T-helper 22 cell (primary cell): ENCODE data around the gene NEURL2.
"Not testable (repeated sequence)": the region's sequence is repeated elsewhere in the genome, so short reads cannot be mapped to it uniquely, and the experiment has no call there.

Experiments
- DNase-seq: peaks from one replicate; pipeline ENCODE4 v3.0.0-alpha.2; 2020; ENCODE audit warnings: low read depth

The NEURL2 gene, protein sequence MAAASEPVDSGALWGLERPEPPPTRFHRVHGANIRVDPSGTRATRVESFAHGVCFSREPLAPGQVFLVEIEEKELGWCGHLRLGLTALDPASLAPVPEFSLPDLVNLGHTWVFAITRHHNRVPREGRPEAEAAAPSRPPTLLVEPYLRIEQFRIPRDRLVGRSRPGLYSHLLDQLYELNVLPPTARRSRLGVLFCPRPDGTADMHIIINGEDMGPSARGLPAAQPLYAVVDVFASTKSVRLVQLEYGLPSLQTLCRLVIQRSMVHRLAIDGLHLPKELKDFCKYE

DNA sequence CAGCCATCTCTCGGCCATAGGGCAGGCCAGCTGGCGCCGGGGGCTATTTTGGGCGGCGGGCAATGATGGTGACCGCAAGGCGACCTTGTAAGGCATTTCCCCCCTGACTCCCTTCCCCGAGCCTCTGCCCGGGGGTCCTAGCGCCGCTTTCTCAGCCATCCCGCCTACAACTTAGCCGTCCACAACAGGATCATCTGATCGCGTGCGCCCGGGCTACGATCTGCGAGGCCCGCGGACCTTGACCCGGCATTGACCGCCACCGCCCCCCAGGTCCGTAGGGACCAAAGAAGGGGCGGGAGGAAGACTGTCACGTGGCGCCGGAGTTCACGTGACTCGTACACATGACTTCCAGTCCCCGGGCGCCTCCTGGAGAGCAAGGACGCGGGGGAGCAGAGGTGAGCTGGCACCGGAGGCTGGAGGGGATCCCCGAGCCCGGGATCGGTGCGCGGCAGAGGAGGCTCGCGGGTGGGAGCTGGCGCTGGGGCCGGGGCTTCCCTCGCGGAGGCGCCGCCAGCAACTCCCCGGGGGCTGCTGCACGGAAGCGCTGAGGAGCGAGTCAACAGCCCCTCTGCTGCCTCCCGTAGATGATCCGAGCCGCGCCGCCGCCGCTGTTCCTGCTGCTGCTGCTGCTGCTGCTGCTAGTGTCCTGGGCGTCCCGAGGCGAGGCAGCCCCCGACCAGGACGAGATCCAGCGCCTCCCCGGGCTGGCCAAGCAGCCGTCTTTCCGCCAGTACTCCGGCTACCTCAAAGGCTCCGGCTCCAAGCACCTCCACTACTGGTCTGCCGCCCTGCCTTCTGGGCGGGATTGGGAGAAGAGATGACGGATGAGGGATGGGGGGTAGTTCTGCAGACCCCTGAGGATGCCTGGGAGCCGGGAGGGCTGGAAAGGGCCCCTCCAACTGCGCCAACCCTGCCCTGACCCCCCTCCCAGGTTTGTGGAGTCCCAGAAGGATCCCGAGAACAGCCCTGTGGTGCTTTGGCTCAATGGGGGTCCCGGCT is at the start of gene NEURL2, which contains the start of gene CTSA:
NEURL2 (minus strand) TSS at position 224 of the 999 bp plus-strand sequence; CDS start at position 7, 217 bp downstream.
CTSA (plus strand) TSS at position 351 of the 999 bp plus-strand sequence; CDS start at position 585, 234 bp downstream.
- DNase-seq: peak; percentile 79

DNA sequence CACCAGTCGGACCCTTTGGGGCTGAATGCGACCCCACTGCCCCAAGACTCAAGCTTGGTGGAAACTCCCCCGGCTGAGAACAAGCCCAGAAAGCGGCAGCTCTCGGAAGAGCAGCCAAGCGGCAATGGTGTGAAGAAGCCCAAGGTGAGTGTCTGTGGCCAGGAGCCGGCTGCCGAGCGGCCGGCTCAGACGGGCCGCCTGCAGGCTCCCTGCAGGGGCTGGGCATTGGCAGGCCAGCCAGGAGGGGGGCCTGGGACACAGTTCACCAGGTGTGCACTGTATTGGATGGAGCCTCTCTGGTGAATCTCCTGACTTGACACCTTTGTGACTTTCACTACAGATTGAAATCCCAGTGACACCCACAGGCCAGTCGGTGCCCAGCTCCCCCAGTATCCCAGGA is 49.5 kb upstream of the NEURL2 start:
- DNase-seq: no peak

DNA sequence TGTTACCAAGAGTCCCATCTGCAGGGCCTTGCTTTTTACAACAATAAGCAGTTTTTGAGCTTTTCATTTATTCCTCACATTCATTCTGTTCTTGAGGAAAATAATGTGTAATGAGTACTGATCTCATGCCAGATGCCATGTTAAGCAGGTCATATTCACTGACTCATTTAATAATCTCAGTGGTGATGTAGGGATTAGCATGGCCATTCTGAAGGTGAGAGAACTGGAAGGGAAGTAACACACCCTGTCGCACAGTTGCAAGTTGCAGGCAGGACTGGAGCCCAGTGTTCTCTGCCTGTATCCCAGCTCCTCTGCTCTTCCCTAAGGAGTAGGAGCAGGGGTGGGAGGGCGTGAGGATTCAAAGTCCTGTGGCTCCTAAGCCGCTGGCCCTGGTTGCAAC is 49.0 kb upstream of the NEURL2 start:
- no peak for DNase-seq

DNA sequence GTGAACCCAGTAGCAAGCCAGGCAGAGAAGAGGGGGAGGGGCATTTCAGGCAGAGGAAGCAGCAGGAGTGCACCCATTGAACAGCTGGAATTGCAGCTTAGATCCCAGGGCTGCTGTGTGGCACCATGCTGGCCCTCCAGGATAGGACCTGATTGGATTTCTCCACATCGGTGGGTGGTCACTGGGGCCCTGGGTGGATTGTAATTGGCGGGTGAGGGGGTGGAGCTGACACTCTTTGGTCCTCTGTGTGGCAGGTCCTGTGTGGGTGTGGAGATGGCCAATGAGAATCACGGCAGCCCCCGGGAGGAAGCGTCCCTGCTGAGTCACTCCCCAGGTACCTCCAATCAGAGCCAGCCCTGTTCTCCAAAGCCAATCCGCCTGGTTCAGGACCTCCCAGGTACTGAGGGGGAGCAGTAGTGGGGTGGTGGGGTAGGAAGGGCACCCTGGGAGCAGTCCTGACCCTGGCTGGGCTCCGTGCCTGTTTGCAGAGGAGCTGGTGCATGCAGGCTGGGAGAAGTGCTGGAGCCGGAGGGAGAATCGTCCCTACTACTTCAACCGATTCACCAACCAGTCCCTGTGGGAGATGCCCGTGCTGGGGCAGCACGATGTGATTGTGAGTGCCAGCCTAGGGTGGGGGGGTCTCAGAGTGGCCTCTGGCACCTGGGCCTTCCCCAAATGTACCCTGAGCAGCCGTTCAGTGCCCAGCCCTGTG is 47.9 kb upstream of the NEURL2 start:
- no peak for DNase-seq

DNA sequence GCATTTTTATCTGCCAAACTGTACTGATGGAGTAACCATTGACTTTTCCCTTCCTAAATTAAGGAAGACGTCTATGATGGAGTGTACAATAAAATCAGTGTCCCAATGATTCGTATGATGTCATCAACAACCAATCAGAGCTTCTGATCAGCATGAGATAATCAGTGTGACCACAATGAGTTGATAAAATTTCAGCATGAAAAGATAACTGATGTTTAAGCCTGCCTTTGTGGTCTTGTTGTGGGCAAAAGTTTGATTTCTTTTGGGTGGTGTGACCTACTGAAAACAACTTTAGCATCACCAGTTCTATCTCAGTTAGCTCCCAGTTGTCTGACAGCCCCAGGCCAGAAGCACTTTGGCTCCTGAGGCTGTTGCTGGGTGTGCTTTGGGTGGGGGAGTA is 46.8 kb upstream of the NEURL2 start:
- DNase-seq: no peak

DNA sequence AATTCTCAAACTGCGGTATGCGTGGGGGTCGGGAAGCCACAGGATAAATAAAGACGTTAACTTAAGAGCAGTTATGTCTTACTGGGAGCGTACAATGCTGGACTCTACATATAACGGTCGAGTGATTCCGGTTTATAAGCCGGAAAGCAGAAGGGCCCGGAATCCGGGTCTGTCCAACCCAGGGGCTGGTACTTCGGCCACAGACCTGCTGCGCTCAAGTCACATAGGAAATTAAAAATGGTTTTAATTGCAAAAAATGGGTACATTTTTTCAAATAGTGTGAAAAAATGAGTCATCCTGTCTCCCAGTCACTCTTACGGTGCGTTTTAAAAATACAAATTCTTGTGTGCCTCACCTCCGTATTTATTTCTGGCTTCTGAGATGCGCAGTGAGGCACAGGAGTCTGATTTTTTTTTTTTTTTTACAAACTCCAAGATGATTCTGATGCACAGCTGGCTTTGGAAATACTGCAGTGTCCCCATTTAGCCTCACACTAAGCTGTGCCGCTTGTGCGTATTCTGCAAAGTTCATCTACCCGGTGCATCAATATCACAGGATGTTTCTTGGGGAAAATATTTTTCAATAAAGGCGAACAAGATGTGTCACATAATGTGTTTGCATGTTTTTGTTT is 44.5 kb upstream of the NEURL2 start:
- no peak for DNase-seq

DNA sequence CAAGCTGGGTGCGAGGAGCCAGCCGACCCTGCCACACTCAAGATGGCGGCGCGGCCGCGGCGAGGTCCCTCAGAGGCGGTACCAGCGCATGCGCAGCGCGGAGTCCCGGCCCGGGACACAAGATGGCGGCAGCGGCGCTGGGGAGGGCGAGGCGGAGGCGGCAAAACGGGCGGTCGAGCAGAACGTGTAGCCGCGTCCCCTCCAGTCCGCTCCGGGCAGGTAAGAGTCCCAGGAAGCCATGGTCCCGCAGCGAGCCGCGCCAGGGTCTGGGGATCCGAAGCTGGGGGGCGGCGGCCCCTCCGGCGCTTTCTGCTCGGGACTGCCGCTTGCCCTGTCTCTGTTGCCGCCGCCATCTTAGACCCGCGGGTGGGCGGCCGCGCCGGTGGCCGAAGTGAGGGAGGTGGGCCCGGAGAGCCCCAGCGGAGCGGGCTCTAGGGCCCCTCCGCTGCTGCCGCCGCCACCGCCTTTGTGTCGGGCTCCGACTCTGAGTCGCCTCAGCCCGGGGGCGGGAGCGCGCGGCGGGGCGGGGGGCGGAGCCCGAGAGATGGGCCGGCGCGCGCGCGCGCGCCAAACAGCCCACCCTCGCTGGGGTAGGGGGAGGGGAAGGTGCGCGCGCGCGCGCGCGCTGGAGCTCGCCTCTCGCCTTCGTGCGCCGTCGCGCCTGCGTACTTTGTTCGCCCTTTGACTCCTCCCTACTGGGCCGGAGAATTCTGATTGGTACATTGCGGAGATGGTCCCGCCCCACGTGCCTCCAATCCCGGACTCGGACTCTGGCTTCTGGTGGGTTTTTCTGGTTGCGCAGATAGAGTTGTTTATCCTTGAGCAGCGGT is 43.8 kb upstream of the NEURL2 start, which contains the start of gene PCIF1:
PCIF1 (plus strand) TSS at position 98 of the 830 bp plus-strand sequence. CDS start 4,317 bp downstream, outside the sequence.
- peak; percentile 95 for DNase-seq

DNA sequence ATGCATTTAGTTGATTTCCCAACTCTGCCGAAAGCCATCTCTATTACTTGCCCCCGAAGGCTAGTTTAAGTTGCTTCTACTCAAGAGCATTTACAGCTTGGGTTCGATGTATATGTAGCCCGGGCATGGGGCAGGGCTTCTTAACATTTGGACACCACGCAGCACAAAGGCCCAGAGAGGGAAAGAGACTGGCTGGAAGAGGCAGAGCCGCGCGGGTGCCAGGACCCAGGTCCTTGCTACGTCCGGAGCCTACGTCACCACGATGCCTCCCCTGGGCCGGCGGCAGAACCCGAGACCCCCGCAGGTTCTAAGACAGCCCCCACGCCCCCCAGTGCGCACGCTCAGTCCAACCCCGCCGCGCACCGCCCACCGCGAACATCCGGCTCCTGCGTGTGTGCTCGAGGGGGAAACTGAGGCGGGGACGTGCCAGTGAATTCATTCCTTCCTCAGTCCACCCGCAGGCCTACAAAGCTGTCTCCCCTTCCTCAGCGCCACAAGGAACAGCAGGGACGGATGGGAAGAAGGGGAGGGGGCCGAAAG is 43.1 kb upstream of the NEURL2 start:
- peak; percentile 40 for DNase-seq

DNA sequence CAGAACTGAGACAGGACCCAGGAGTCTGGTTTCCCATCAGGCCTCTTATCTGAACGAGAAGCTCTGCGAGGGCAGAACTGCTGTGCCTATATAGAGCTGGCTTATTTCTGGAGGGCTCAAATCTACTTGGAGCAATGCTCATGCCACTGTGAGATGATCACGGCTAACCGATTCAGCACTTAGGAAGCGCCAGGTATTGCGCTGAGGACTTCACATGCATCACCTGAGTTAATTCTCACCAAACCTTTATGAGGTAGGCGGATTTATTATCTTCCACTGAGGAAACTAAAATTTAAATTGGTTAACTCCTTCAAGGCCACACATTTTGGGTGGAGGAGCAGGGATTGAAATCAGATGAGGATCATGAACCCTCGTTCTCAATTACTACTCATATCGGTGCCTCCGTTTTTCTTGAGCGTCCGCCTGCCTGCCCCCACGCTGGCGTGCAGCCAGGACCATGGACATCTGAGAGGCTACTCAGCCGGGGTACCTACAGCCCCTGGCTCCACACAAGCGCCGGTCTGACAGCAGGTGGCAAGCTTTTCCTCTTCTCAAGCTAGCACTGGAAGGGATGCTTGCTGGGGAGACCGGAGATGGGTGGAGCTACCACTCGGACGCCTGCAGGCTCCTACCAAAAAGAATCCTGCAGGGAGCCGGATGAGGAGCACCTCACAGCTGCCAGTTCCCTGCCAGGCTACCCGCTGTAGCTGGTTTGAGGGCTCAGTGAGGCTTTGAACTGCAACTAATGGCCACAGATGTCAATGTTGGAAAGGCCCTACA is 42.4 kb upstream of the NEURL2 start:
- peak; percentile 35 for DNase-seq

DNA sequence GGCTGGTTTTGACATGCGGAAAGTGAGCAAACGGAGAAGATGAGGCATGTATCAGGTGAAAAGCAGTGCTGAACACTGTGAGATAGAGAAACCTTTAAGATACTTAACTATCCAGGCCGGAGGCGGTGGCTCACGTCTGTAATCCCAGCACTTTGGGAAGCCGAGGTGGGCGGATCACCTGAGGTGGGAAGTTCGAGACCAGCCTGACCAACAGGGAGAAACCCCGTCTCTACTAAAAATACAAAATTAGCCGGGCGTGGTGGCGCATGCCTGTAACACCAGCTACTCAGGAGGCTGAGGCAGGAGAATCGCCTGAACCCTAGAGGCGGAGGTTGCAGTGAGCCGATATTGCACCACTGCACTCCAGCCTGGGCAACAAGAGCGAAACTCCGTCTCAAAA is 40.7 kb upstream of the NEURL2 start:
- not testable (repeated sequence) for DNase-seq

DNA sequence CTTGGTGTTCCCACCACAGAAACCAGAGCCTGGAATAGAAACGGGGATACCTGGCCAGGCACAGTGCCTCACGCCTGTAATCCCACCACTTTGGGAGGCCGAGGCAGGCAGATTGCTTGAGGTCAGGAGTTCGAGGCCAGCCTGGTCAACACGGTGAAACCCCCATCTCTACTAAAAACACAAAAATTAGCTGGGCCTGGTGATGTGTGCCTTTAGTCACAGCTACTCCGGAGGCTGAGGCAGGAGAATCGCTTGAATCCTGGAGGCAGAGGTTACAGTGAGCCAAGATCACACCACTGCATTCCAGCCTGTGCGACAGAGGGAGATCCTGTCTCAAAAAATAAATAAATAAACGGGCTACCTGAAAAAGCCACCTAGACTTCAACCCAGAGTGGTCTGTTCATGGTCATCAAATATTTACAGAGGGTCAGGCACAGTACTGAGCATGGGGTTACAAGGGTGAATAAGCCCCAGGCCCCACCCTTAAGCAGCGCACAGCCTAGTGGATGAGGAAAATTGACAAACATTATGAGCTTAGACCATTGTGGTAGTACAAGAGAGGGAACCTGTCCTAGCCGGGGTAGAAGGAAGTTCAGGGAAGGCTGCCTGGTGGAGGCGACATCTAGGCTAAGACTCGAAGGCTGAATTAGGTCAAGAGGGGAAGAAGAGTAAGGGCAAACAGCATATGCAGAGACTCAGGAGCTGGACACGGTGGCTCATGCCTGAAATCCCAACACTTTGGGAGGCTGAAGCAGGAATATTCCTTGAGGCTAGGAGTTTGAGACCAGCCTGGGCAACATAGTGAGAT is 36.3 kb upstream of the NEURL2 start:
- no peak for DNase-seq

DNA sequence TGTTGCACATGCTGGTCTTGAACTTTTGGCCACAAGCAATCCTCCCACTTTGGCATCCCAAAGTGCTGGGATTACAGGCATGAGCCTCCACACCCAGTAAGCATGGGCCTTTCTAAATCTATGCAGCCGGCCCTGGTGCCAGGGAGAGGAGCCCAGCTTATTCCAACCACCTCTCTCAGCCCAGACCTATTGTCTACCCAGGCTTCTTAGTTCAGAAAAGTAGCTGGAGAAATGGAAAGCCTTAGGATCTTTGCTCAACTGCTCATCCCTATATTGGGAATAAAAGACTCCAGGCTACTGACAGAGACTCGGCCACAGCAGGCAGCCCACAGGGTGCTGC is 35.7 kb upstream of the NEURL2 start:
- DNase-seq: no peak

DNA sequence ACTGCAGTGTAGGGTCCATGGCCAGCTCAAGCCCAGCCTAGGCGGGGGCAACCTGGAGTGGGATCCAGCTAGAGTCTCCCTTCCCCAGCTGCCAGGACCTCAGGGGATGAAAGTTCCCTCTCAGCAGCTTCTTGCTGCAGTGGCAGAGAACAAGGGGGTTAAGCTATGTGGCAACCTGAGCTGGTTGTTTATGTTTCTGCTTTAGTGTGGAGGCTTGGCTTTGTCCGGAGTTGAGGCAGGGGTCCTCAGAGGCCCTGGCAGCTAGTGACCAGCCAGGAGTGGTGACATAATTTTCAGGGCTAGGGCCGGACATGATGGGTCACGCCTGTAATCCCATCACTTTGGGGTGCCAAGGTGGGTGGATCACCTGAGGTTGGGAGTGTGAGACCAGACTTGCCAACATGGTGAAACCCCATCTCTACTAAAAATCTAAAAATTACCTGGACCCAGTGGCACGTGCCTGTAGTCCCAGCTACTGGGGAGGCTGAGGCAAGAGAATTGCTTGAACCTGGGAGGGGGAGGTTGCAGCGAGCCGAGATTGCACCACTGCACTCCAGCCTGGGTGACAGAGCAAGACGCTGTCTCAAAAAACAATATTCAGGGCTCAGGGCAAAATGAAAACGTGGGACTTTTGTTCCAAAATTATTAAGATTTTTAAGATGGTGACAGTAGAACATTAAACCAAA is 35.0 kb upstream of the NEURL2 start:
- no peak for DNase-seq

DNA sequence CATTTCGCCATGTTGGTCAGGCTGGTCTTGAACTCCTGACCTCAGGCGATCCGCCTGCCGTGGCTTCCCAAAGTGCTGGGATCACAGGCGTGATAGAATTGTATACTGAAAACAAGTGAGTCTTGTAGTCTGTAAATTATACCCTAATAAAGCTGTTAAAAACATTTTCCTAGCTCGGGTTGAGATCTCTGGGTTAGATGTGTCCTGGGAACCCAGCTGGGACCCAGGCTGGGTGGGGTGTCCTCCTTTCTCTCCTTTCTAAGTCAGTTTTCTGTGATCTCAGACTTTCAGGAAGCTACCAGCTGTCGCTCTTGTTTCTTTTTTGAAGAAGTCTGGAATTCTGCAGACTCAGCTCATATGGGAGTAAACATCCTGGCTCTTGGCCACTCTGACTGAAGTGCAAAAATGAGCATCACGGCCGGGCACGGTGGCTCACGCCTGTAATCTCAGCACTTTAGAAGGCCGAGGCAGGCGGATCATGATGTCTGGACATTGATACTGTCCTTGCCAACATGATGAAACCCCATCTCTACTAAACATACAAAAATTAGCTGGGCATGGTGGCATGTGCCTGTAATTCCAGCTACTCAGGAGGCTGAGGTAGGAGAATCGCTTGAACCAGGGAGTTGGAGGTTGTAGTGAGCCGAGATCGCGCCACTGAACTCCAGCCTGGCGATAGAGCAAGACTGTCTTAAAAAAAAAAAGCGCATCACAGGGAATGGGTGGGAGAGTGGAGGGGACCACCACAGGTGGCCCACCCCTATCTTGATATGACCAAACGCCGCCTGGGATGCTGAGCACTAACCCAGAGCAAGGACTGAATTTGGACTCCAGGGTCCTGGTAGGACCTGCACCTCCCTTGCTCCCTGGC is 33.6 kb upstream of the NEURL2 start:
- DNase-seq: no peak

DNA sequence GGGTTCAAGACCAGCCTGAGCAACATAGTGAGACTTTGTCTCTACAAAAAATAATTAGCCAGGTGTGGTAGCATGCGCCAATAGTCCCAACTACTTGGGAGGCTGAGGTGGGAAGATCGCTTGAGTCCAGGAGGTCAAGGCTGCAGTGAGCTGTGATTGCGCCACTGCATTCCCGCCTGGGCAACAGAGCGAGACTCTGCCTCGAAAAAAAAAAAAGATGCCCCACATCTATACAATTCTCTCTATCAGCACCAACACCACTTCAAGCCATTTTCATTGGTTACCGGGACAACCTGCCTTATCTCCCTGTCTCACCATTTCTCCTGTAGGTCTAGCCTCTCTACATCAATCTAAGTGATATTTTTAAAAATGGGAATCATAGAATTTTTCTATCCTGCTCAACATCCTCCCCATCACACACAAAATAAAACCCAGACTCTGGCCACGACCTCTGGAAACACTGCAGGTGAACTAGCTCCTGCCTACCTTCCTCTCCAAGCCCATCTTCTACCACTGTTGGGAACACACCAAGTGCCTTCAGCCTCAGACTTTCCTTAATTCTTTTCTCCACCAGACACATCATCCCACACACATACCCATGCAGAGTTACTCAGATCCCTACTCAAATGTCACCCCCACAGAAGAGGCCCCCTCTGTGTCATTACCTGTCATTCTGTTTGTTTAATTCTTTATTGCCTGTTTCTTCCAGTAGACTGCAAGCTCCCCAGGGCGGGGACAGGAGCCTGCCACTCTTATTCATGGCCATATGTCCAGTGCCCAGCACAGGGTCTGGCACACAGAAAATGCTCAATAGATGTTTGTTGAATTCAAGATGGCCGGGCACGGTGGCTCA is 30.6 kb upstream of the NEURL2 start:
- DNase-seq: no peak
